ENCODE data around the gene TNNI2. TPM values are rescaled to one million over a fixed set of nuclear protein-coding genes. Genes with fewer than 3 reads are reported as not detected.

The TNNI2 gene
- total RNA-seq, 2 experiments from 2014 or later = not detected

DNA sequence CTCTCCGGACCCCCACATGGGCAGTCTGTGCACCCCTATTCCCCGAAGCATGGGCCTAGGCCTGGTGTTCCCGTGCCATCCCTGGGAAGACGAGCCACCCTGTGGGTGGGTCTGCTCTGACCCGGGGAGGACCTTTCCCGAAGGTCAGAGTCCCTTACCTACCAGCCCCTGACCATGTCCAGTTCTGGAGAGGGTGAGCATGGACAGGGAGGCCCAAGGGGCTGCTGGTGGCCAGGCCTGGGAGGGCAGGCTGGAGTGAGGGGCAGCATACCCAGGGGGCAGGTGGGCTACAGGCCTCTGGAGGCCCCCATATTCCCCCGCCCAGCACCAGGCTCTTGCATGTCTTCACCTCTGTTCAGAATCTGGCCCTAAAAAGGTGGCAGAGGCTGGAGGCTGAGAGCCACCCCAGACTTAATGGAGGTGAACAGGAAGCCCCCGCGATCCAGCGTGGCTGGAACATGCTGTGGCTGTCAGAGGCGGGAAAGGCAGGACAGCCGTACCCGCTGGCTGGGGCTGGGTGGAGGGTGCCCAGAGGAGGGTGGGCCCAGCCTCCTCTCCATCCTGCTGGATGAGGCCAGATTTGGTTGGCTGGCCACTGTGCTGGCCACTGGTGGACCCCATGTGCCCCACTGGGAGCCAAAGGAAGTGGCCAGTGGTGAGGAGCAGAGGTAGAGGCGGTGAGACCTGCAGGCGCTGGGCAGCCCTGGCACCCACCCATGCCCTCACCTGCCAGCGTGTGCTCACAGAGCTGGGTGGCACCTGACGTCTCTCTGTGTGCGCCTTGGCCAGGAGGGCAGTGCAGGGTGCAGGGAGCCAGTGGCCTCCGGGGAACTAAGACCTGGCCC is 15.2 kb upstream of the TNNI2 start:
- H3K27ac Mint-ChIP-seq = no peak overlapping the region
- DNase-seq = no peak
- no peaks in the 10 kb centered on the region for H3K27me3 Mint-ChIP-seq (ENCODE audit: low read depth)
- H3K4me3 Mint-ChIP-seq = no peak overlapping the region
- no peaks in the 10 kb centered on the region for H3K4me1 Mint-ChIP-seq (ENCODE audit: low read depth)
- intact Hi-C loops (cut with micrococcal nuclease) = no loop called here
- CTCF ChIA-PET = interaction anchor here (0.7 to 2.6 kb wide), 3 partner anchors 129 to 178 kb away, joined by 3 to 11 read pairs (median 7); no protein-coding TSS in a partner anchor
- no peaks in the 10 kb centered on the region for H3K36me3 Mint-ChIP-seq (ENCODE audit: low read depth)
- H3K9me3 Mint-ChIP-seq = no peaks in the 10 kb centered on the region

DNA sequence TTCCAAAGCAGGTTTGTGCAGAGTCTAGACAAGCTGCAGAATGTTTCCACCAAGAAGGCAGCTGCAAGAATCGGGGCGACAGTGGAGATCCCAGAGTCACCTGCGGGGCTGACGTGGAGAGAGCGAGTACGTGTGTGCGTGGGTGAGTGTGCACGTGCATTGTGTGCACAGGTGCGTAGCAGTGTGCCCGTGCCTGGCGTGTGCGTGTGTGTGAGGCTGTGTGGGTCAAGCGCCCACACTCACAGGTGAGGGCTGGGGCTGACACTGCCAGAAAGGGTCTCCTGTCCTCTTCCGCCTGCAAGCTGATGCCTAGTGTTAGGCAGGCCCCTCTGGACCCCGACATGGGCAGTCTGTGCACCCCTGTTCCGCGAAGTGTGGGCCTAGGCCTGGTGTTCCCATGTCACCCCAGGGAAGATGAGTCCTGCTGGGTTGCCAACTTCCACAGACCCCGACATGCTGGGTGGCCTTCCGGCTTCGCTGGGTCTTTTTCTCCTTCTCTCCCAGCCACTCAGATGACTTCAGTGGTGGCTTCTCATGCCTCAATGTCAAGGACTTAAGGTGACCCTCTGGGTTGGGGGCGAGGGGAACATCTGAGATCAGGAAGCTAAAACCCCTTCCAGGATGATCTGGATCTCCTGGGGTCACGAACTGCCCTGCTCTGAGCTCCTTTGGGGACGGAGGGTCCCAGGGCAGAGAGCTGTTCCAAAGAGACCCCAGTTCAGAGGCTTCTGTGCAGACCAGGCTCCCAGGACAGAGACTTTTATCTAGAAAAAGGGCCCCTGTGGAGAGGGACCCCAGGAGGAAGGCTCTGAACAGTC is 14.4 kb upstream of the TNNI2 start:
- no peaks in the 10 kb centered on the region for H3K9me3 Mint-ChIP-seq
- H3K27me3 Mint-ChIP-seq (ENCODE audit: low read depth) = peaks cover 2% of the 10 kb centered on the region
- DNase-seq = no peak
- H3K4me3 Mint-ChIP-seq = no peak overlapping the region
- CTCF ChIA-PET = interaction anchor here (0.9 to 2.6 kb wide), 6 partner anchors 122 to 328 kb away, joined by 3 to 11 read pairs (median 4); no protein-coding TSS in a partner anchor
- no peaks in the 10 kb centered on the region for H3K36me3 Mint-ChIP-seq (ENCODE audit: low read depth)
- no peak overlapping the region for H3K27ac Mint-ChIP-seq
- no peaks in the 10 kb centered on the region for H3K4me1 Mint-ChIP-seq (ENCODE audit: low read depth)
- intact Hi-C loops (cut with micrococcal nuclease) = no loop called here

DNA sequence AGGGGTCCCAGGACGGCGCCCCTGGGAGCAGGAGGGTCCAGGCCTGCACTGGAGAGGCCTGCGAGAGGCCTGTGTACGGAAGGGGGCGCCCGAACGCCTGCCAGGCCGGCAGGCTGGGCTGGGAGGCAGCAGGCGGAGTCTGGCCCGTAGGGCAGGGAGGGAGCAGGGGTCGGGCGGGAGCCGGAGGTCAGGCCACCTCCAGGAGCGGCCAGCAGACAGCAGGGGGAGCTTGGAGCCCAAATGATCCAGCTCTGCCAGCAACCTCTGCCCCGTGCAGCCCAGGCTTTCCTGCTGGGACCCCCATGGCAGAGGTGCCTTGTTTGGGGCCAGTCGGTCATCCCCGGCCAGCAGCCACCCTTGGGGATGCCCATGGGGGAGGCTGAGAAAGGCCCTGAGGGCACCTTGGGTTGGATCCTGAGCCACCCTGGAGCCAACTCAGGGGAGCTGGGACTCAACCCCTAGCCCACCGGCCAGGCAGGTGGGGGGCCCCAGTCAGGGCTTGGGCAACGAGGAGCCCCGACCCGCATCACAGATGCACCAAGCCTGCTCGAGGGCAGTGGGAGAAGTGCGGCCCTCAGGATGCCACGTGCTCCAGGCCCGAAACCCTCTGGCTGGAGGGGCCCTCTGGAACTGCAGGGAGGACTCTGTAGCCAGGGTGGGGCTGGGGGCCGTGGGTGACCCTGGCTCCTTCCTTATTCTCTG is 13.6 kb upstream of the TNNI2 start:
- CTCF ChIA-PET = interaction anchor here (0.9 to 2.6 kb wide), 6 partner anchors 123 to 327 kb away, joined by 3 to 11 read pairs (median 4); no protein-coding TSS in a partner anchor

DNA sequence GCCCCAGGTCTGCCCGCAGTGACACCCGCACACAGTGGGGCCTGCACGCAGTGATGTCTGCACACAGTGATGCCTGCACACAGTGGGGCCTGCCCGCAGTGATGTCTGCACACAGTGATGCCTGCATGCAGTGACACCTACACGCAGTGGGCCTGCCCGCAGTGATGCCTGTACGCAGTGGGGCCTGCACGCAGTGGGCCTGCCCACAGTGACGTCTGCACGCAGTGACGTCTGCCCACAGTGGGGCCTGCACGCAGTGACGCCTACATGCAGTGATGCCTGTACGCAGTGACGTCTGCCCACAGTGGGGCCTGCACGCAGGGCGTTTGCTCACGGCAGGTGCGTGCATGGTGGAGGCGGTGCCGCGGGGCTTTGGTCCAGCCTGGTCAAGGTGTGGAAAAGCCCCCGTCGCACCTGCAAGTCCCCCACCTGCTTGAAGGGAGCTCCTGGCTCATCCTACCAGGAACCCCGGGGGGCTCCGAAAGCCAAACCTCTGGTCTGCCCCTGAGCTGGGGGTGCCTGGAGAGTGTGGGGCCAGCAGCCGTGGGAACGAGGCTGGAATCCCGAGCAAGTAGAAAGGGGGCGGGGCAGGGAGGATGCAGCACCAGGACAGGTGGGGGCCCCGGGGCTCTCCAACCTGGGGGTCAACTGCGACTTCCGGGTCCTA is 12.9 kb upstream of the TNNI2 start:
- Mint-ChIP-seq H3K9me3 (no peaks in the 10 kb centered on the region), H3K27me3 (ENCODE audit: low read depth) (peaks cover 2% of the 10 kb centered on the region), H3K4me3 (no peak overlapping the region), H3K4me1 (ENCODE audit: low read depth) (no peaks in the 10 kb centered on the region), H3K36me3 (ENCODE audit: low read depth) (no peaks in the 10 kb centered on the region), H3K27ac (no peak overlapping the region)
- no peak for DNase-seq
- intact Hi-C loops (cut with micrococcal nuclease) = no loop called here
- CTCF ChIA-PET = interaction anchor here (1.2 to 3.2 kb wide), 4 partner anchors 132 to 326 kb away, joined by 3 to 16 read pairs (median 6); no protein-coding TSS in a partner anchor

More for the DNA sequence above, 13.6 kb upstream of the TNNI2 start:
- Mint-ChIP-seq H3K9me3 (no peaks in the 10 kb centered on the region), H3K27me3 (ENCODE audit: low read depth) (peaks cover 2% of the 10 kb centered on the region), H3K27ac (no peak overlapping the region), H3K4me3 (no peak overlapping the region), H3K4me1 (ENCODE audit: low read depth) (no peaks in the 10 kb centered on the region), H3K36me3 (ENCODE audit: low read depth) (no peaks in the 10 kb centered on the region)
- intact Hi-C loops (cut with micrococcal nuclease) = no loop called here
- no peak for DNase-seq

GRCh38 chr11:1826552-1827094 is 12.2 kb upstream of the TNNI2 start:
- no peak overlapping the region for H3K27ac Mint-ChIP-seq
- no peaks in the 10 kb centered on the region for H3K9me3 Mint-ChIP-seq
- CTCF ChIA-PET = interaction anchor here (2.6 to 3.2 kb wide), 2 partner anchors 133 to 175 kb away, joined by 7 to 16 read pairs; no protein-coding TSS in a partner anchor
- H3K36me3 Mint-ChIP-seq (ENCODE audit: low read depth) = no peaks in the 10 kb centered on the region
- no peak for DNase-seq
- H3K4me1 Mint-ChIP-seq (ENCODE audit: low read depth) = no peaks in the 10 kb centered on the region
- no peak overlapping the region for H3K4me3 Mint-ChIP-seq
- H3K27me3 Mint-ChIP-seq (ENCODE audit: low read depth) = peaks cover 2% of the 10 kb centered on the region
- intact Hi-C loops (cut with micrococcal nuclease) = no loop called here

DNA sequence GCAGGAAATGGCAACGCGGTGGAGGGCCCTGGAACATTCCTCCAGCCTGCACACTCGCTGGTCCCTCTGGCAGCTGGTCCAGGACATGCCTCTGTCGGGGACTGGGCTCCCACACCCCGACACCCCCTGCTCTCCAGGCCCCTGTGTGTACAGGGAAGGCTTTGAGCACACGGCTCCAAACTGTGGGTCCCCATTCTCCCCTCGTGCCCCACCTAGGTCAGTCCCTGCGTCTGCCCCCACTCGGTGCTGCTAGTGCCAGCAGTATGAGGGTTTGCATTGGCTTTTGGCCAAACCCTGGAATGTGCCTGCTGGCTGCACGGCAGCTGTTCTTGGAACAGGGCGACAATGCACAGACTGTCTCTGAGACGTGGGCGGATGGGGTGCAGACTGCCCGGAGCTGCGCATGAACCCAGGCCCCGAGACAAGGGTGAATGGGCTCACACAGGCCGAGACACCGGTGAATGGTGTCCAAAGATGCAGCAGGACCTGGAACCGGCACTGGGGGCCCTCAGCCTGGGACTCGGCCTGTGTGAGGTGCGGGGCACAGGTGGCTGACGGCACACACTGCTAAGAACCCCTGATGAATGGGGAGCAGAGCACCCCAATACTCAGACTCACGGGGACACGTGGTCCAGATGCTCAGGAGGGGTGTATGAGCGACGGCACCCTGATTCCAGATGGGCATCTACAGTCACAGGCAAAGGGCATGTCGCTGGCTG is 11.5 kb upstream of the TNNI2 start:
- intact Hi-C loops (cut with micrococcal nuclease) = no loop called here
- CTCF ChIA-PET = interaction anchor here (3.2 kb wide), 1 partner anchor 134 kb away, joined by 16 read pairs; no protein-coding TSS in a partner anchor
- Mint-ChIP-seq H3K27ac (no peak overlapping the region), H3K9me3 (no peaks in the 10 kb centered on the region), H3K4me1 (ENCODE audit: low read depth) (no peaks in the 10 kb centered on the region), H3K27me3 (ENCODE audit: low read depth) (peaks cover 2% of the 10 kb centered on the region), H3K36me3 (ENCODE audit: low read depth) (no peaks in the 10 kb centered on the region), H3K4me3 (no peak overlapping the region)
- no peak for DNase-seq

GRCh38 chr11:1827931-1828330 is 10.8 kb upstream of the TNNI2 start:
- peaks cover 2% of the 10 kb centered on the region for H3K27me3 Mint-ChIP-seq (ENCODE audit: low read depth)
- H3K4me3 Mint-ChIP-seq = no peak overlapping the region
- intact Hi-C loops (cut with micrococcal nuclease) = no loop called here
- no peaks in the 10 kb centered on the region for H3K4me1 Mint-ChIP-seq (ENCODE audit: low read depth)
- CTCF ChIA-PET = interaction anchor here (3.2 kb wide), 1 partner anchor 134 kb away, joined by 16 read pairs; no protein-coding TSS in a partner anchor
- DNase-seq = no peak
- no peak overlapping the region for H3K27ac Mint-ChIP-seq
- no peaks in the 10 kb centered on the region for H3K9me3 Mint-ChIP-seq
- H3K36me3 Mint-ChIP-seq (ENCODE audit: low read depth) = no peaks in the 10 kb centered on the region

- Mint-ChIP-seq H3K27me3 (ENCODE audit: low read depth) (peaks cover 2% of the 10 kb centered on the region), H3K36me3 (ENCODE audit: low read depth) (no peaks in the 10 kb centered on the region), H3K4me3 (no peak overlapping the region), H3K4me1 (ENCODE audit: low read depth) (no peaks in the 10 kb centered on the region), H3K9me3 (no peaks in the 10 kb centered on the region), H3K27ac (no peak overlapping the region)
- intact Hi-C loops (cut with micrococcal nuclease) = no loop called here
- CTCF ChIA-PET = interaction anchor here (3.2 to 6.8 kb wide), 2 partner anchors 135 to 176 kb away, joined by 16 to 53 read pairs; no protein-coding TSS in a partner anchor
- DNase-seq = no peak
Measured at GRCh38 chr11:1828542-1828941, 10.2 kb upstream of the TNNI2 start.

DNA sequence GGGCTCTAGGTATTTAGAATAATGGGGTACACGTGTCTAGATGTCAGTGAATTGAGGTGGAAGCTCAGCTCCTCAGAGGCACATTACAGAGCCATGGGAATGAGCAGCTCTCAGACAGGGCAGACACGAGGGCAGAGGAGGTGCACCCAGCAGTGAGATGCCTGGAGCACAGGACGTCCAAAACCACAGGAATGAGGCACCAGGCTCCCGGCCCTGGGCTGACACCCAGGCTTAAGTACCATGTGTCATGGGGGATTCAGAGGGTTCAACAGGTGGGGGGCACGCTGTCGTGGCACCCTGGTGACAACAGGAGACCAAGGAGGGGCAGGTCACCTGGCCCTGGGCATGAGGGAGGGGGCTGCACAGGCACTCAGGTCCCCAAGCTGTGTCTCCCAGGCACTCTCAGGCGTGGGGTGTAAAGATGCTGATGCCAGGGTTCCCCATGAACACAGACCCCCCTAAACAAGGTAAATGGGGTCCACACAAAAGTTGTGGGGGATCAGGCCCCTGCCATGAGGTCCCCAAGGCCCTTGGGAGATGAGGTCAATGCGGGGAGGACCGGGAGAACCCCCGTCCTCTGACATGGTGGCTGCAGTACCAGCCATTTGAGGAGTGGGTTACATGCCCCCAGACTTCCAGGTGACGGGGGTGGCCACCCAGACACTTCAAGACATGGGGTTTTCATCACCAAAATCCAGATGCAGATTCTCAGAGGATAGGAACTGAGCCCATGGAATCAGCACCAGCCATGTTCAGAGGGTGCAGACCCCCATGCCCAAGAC is 9.6 kb upstream of the TNNI2 start:
- H3K27me3 Mint-ChIP-seq (ENCODE audit: low read depth) = peaks cover 2% of the 10 kb centered on the region
- H3K36me3 Mint-ChIP-seq (ENCODE audit: low read depth) = no peaks in the 10 kb centered on the region
- no peak overlapping the region for H3K27ac Mint-ChIP-seq
- no peaks in the 10 kb centered on the region for H3K4me1 Mint-ChIP-seq (ENCODE audit: low read depth)
- H3K4me3 Mint-ChIP-seq = no peak overlapping the region
- no peak for DNase-seq
- H3K9me3 Mint-ChIP-seq = no peaks in the 10 kb centered on the region
- intact Hi-C loops (cut with micrococcal nuclease) = no loop called here
- CTCF ChIA-PET = interaction anchor here (1.0 to 7.8 kb wide), 6 partner anchors 122 to 322 kb away, joined by 3 to 232 read pairs (median 12); no protein-coding TSS in a partner anchor

- CTCF ChIA-PET = interaction anchor here (0.6 to 7.8 kb wide), 8 partner anchors 21 to 322 kb away, joined by 3 to 232 read pairs (median 4); no protein-coding TSS in a partner anchor
- H3K9me3 Mint-ChIP-seq = no peaks in the 10 kb centered on the region
- no peak overlapping the region for H3K27ac Mint-ChIP-seq
- H3K4me3 Mint-ChIP-seq = no peak overlapping the region
- DNase-seq = no peak
- intact Hi-C loops (cut with micrococcal nuclease) = loop anchor here (5.0 to 10.0 kb wide), 2 partner anchors 55 to 73 kb away; no protein-coding TSS in a partner anchor
- peaks cover 2% of the 10 kb centered on the region for H3K27me3 Mint-ChIP-seq (ENCODE audit: low read depth)
- H3K4me1 Mint-ChIP-seq (ENCODE audit: low read depth) = no peaks in the 10 kb centered on the region
- no peaks in the 10 kb centered on the region for H3K36me3 Mint-ChIP-seq (ENCODE audit: low read depth)
Measured at GRCh38 chr11:1830004-1830321, 8.8 kb upstream of the TNNI2 start.
